AG09319 (cell line): ENCODE data around the gene ZXDC.

Experiments used
- DNase-seq: peaks from one replicate; pipeline ENCODE4 v3.0.0-alpha.2; 2010; ENCODE audit warnings: low read depth; ENCODE audit errors: extremely low read depth
- CTCF ChIP-seq: IDR thresholded peaks from 2 replicates; pipeline ENCODE4 v1.5.1; 2011; ENCODE audit warnings: low read depth, mild to moderate bottlenecking, inconsistent platforms, low read length, moderate library complexity

ZXDC gene

GRCh38 chr3:126432361-126433104 is 43.2 kb downstream of the ZXDC start:
- DNase-seq: no peak
- TF ChIP-seq CTCF: no peak

- no peak for DNase-seq
- no peak for TF ChIP-seq CTCF
Measured at GRCh38 chr3:126431103-126431534, 44.6 kb downstream of the ZXDC start.

- TF ChIP-seq CTCF: no peak
- no peak for DNase-seq
Measured at GRCh38 chr3:126424751-126425150, 50.9 kb downstream of the ZXDC start.

GRCh38 chr3:126424039-126424717 is 51.5 kb downstream of the ZXDC start:
- DNase-seq: no peak
- TF ChIP-seq CTCF: no peak

- no peak for TF ChIP-seq CTCF
- DNase-seq: no peak
Measured at GRCh38 chr3:126423191-126424038, 52.3 kb downstream of the ZXDC start.

GRCh38 chr3:126422571-126423091 is 53.1 kb downstream of the ZXDC start:
- TF ChIP-seq CTCF: no peak
- no peak for DNase-seq
